GM21528 (cell line): ENCODE measurements around the gene RBM33.
"Not testable (repeated sequence)": the region's sequence is repeated elsewhere in the genome, so short reads cannot be mapped to it uniquely, and the experiment has no call there.

Source experiments
- ATAC-seq: cut with Tn5 transposase; IDR thresholded peaks from one replicate; pipeline ENCODE4 v1.9.1; 2021; ENCODE audit warnings: mild to moderate bottlenecking, moderate library complexity; ENCODE audit not compliant: unreplicated experiment, low FRiP score

RBM33 gene

GRCh38 chr7:155644178-155644970 is at the start of gene RBM33:
Gene RBM33 (plus strand): TSS chr7:155644661. CDS start chr7:155644877, 216 bp downstream.
- ATAC-seq: peak; percentile 86

DNA sequence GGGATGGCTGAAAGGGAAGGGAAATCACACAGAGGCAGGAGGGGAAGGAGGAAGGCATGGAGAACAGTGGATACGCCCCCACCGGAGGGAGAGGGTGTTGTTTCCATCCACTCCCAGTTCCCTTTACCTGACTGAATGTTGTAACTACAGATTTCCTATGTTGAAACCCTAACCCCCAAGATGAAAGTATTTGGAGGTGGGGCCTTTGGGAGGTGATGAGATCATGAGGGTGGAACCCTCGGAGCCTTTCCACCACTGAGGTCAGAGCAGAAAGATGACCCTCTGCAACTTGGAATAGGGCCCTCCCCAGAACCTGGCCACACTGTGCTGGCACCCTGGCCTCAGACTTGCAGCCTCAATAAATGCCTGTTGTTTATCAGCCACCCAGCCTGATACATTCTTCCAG is 49.5 kb upstream of the RBM33 start:
- no peak for ATAC-seq

GRCh38 chr7:155597753-155598140 is 46.7 kb upstream of the RBM33 start:
- no peak for ATAC-seq

DNA sequence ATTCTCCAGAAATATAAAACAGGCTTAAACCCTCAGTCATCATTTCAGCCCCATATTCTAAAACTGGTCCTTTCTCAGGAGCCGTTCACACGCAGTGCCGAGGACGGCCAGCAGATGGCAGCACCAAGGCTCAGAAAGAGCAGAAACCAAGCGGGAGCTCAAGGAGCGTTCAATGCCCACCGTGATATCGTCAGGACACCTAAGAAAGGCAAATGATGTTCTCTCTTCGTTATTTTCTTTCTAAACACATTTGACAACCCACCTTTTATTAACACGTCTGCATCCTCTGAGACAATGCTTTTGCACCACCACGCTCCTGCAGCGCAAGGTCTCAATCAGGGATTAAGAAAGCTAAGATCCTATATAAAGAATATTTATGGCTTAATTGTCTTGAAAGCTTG is 45.7 kb upstream of the RBM33 start:
- peak; percentile 75 for ATAC-seq

- no peak for ATAC-seq
Measured at GRCh38 chr7:155602156-155602555, 42.3 kb upstream of the RBM33 start.

DNA sequence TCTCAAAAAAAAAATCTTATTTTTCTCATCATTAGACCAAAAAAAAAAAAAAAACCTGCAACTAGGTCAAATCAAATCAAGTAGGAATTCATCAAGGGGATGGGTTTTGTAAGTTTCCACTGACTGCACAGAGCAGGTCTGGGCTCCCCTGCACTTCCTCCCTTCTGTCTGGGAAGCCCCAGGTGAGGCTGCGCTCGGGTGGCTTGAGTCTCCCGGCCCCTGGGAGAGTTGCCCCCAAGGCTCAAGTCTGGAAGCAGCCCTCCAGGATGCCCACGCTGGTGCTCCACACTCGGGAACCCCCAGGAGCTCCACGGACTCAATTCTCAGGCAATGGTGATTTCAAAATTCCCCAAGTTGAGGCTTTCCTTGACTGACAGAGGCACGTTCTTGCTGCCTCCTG is 41.7 kb upstream of the RBM33 start:
- no peak for ATAC-seq

GRCh38 chr7:155603205-155603857 is 41.1 kb upstream of the RBM33 start:
- no peak for ATAC-seq

DNA sequence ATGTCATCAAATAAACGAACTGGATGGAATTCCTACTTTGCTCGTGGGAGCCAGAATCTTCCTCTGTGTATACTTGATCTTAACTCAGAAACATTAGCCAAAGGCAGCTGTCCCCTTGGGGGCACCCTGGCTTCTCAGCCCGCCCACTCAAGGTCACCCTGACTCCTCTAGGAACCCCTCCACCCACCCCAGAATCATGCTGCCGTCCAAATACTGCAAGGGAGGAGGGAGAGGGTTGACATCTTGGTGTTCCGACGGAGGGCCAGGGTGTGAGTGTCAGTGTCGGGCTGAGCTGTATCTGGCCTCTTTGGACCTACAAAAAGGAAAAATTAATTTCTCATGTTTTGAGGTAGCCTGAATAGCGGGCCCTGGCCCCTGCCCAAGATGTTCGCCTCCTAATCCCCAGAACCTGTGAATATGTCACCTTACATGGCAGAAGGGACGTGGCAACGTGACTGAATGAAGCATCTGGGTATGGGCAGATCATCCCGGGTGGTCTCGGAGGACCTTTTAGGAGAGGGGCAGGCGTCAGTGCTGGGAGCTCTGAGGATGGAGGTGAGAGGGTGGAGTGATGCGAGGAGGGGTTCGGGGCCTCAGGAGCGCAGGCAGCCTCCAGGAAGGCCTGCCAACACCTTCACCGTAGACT is 40.5 kb upstream of the RBM33 start:
- ATAC-seq: no peak

DNA sequence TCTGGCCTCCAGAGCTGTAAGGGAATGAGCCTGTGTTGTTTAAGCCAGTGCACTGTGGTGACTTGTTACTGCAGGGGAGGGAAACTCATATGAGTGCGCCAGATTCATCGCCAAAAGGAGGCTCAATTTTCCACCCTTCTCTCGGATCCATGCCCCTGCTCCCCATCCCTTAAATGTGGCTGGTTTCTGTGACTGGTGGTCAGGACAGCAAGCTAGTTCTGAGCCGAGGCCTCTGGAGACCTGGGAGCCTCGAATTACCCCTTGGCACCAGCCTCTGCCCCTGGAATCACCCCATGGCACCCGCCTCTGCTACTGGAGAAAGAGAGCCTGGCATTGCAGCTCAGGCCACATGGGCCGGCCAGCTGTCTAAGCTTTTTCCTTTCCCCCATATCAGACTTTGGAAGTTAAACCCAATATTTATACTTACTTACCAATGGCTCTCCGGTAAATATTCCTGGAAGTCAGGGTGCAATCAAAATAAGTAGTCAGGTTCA is 39.9 kb upstream of the RBM33 start:
- no peak for ATAC-seq

DNA sequence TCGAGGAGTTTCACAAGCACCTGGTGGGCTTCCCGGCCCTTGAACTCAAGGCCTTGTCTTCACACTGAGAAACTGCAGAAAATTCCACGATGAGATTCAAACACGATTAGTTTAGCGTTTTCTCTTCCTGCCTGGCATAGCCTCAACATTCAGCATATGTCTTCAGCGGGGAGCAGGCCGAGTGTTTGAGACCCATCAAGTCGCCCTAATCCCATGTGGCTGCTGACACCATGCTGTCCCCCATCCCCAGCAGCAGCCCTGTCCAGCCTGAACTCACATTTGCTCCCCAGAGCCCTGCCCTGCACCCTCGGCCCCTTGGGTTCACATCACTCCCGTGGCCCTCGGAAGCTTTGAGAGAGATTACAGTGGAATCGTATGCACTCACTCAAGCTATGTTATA is 35.3 kb upstream of the RBM33 start:
- ATAC-seq: no peak

DNA sequence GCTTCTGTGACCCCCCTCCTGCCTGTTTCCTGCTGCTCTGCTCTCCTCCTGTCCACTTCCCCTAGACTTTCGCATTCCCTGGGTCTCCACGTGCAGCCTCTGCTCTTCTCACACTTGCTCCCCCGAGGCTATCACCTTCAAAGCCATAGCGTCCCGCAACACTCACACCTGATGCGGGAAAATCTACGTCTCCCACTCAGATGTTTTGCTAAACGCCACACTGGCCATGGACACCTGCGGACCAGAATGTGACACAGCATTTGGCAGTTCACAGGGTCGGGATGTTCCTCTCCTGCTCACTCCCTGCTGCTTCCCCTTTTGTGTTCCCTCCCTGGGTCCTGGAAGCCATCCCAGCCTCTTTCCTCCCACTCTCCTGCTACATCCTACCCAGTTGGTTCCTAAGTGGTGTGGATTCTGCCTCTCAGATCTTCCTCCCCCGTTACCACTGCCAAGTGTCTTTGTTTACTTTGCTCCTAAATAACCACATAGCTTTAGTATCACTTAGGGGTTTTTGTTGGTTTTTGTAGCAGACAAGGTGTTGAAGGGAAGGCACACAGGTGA is 33.7 kb upstream of the RBM33 start:
- no peak for ATAC-seq

- ATAC-seq: no peak
Measured at GRCh38 chr7:155611808-155612447, 32.5 kb upstream of the RBM33 start.

- ATAC-seq: no peak
Measured at GRCh38 chr7:155612658-155613057, 31.8 kb upstream of the RBM33 start.

DNA sequence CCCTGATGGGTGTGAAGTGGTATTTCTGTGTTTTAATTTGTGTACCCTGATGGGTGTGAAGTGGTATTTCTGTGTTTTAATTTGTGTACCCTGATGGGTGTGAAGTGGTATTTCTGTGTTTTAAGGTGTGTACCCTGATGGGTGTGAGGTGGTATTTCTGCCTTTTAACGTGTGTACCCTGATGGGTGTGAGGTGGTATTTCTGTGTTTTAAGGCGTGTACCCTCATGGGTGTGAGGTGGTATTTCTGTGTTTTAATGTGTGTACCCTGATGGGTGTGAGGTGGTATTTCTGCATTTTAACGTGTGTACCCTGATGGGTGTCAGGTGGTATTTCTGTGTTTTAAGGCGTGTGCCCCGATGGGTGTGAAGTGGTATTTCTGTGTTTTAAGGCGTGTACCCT is 29.4 kb upstream of the RBM33 start:
- not testable (repeated sequence) for ATAC-seq

DNA sequence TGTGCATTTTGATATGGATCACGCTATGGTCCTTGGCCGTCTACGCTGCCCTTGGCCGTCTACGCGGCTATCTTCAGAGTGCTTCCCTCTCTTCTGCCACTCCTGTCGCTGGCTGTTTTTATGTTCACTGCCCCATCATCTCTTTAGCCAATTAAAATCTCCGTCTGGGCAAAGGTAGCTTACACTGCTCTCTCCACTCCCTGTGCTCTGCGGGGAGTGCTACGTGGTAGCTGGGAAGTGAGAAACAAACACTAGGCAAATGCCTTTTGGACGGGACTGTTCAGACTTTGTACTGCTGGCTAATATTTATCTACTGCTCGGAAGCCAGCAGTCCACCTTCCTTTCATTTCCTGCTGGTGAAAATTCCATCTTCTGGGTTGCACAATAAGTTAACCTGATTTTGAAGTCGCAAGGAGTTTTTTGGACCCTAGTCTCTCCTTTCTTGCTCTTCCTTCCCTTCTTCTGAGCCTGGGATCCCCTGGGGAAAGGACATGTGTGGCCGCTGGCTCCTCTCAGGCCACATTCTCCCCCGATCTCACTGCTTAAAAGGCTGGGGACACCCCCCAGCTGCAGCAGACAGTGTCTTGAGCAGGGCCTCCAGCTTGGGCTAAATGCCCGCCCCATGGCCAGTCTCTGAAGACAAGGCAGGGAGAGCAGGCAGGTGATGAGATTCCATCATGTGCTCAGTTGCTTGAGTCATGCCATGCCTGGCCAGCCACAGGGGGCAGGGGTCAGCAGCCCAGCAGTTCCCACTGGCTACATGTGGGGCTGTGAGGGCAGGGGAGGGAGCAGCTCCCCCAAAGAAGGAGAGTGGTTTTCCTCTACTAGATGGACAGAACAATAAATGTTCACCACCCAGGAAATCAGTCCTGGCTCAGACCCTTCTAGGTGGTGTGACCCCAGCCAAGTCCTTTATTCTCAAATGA is 25.5 kb upstream of the RBM33 start:
- ATAC-seq: no peak

- no peak for ATAC-seq
Measured at GRCh38 chr7:155619634-155620271, 24.7 kb upstream of the RBM33 start.

- ATAC-seq: no peak
Measured at GRCh38 chr7:155620497-155620896, 24.0 kb upstream of the RBM33 start.

DNA sequence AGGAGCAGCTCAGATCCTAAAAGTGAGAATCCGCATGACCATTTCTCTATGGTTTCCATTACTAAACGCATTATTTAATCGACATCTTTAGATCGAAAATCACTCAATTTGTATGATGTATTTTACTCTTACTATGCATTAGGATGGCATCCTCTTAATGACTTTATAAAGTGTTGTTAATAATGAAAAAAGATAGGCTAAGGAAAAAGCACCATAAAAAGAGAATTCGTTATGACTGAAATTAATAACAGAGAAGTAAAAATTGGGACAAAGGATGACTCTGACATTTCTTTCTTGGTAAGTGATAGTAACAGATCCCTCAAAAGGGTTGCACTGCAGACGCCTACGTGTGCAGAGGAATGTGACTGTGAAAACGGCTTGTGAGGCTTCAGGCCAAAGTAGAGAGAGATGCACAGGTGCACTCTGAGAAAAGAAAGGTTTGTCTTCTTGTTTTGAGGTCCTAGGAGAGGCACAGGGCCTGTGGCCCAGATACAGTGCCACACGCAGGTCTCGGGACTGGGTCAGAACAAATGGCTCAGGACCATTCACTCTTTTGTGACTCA is 23.0 kb upstream of the RBM33 start:
- no peak for ATAC-seq

- no peak for ATAC-seq
Measured at GRCh38 chr7:155624412-155624811, 20.0 kb upstream of the RBM33 start.
